CD4-positive, alpha-beta T cell treated with Interleukin-10 for 1 hour (primary cell): Measurements from ENCODE around the gene PPP2R2D.
"Not testable (repeated sequence)": the region's sequence is repeated elsewhere in the genome, so short reads cannot be mapped to it uniquely, and the experiment has no call there.

Experiments used
- DNase-seq: peaks from one replicate; pipeline ENCODE4 v3.0.0-alpha.2; 2020

The PPP2R2D gene

GRCh38 chr10:131979336-131979735 lies 78.5 kb downstream of the PPP2R2D start:
- DNase-seq: no peak

GRCh38 chr10:131979821-131980270 lies 79.0 kb downstream of the PPP2R2D start:
- DNase-seq: no peak

GRCh38 chr10:131980321-131980720 lies 79.5 kb downstream of the PPP2R2D start:
- no peak for DNase-seq

- DNase-seq: no peak
Measured at GRCh38 chr10:131980761-131981428, 80.1 kb downstream of the PPP2R2D start.

- DNase-seq: peak; percentile 95
Measured at GRCh38 chr10:131981429-131982184, 80.8 kb downstream of the PPP2R2D start, which contains the start of gene BNIP3. Gene BNIP3 (minus strand): TSS chr10:131981923. CDS start chr10:131981806, 117 bp downstream.

- peak; percentile 17 for DNase-seq
Measured at GRCh38 chr10:131982185-131982756, 81.5 kb downstream of the PPP2R2D start.

- no peak for DNase-seq
Measured at GRCh38 chr10:131982796-131983195, 82.0 kb downstream of the PPP2R2D start.

GRCh38 chr10:131983780-131984179 lies 83.0 kb downstream of the PPP2R2D start:
- no peak for DNase-seq

GRCh38 chr10:131986851-131987250 lies 86.0 kb downstream of the PPP2R2D start:
- DNase-seq: not testable (repeated sequence)

GRCh38 chr10:131987301-131987700 lies 86.5 kb downstream of the PPP2R2D start:
- DNase-seq: not testable (repeated sequence)

GRCh38 chr10:131987786-131988185 lies 87.0 kb downstream of the PPP2R2D start:
- not testable (repeated sequence) for DNase-seq

GRCh38 chr10:131991726-131992125 lies 90.9 kb downstream of the PPP2R2D start:
- DNase-seq: no peak

GRCh38 chr10:131993275-131993674 lies 92.5 kb downstream of the PPP2R2D start:
- DNase-seq: no peak

GRCh38 chr10:131994435-131994834 lies 93.6 kb downstream of the PPP2R2D start:
- no peak for DNase-seq

GRCh38 chr10:131996466-131997365 lies 95.9 kb downstream of the PPP2R2D start:
- DNase-seq: no peak

- DNase-seq: no peak
Measured at GRCh38 chr10:131997366-131998049, 96.7 kb downstream of the PPP2R2D start.

GRCh38 chr10:131998050-131998844 lies 97.4 kb downstream of the PPP2R2D start:
- no peak for DNase-seq

- DNase-seq: no peak
Measured at GRCh38 chr10:131998845-131999681, 98.3 kb downstream of the PPP2R2D start.

GRCh38 chr10:132001238-132001972 lies 100.6 kb downstream of the PPP2R2D start:
- peak; percentile 31 for DNase-seq

- no peak for DNase-seq
Measured at GRCh38 chr10:132002004-132002403, 101.2 kb downstream of the PPP2R2D start.
